GM12864 (cell line): ENCODE results near the gene RSPH6A.
A peak's percentile ranks its signal among the peaks of the same experiment; 100 is the strongest.
"Not testable (repeated sequence)": the region's sequence is repeated elsewhere in the genome, so short reads cannot be mapped to it uniquely, and the experiment has no call there.

Experiments used
- DNase-seq: peaks from one replicate; pipeline ENCODE4 v3.0.0-alpha.2; 2011; ENCODE audit warnings: low read depth
- H3K4me3 ChIP-seq: 2 replicates; pipeline ENCODE4 v1.5.1; 2011; ENCODE audit warnings: mild to moderate bottlenecking, low read depth, low read length, control low read depth
- TF ChIP-seq, protein P1 (sequence below): IDR thresholded peaks from 2 replicates; pipeline ENCODE4 v1.5.1; 2011; ENCODE audit warnings: low read depth, mild to moderate bottlenecking, moderate library complexity, low read length, control low read depth, inconsistent platforms; ENCODE audit errors: missing control alignments

RSPH6A gene

DNA sequence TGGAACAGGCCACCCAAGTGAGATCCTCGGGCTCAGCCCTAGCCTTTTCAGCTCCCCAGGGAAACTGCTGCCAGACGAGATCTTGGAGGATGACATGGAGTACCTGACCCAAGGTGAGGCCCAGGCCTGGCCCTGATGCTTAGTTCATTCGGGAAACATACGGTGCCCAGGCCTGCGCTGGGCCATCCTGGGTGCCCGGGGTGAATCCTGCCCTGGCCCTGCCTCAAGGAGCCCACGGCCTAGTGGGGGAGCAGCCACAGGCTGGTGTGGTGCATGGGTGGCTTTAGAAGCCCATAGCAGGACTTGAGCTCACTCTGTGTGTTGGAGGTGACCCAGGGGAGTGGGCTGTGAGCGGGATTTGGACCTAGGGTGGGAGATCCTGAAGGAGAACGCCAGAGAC, 56.2 kb downstream of the RSPH6A start:
- TF ChIP-seq, protein P1, sequence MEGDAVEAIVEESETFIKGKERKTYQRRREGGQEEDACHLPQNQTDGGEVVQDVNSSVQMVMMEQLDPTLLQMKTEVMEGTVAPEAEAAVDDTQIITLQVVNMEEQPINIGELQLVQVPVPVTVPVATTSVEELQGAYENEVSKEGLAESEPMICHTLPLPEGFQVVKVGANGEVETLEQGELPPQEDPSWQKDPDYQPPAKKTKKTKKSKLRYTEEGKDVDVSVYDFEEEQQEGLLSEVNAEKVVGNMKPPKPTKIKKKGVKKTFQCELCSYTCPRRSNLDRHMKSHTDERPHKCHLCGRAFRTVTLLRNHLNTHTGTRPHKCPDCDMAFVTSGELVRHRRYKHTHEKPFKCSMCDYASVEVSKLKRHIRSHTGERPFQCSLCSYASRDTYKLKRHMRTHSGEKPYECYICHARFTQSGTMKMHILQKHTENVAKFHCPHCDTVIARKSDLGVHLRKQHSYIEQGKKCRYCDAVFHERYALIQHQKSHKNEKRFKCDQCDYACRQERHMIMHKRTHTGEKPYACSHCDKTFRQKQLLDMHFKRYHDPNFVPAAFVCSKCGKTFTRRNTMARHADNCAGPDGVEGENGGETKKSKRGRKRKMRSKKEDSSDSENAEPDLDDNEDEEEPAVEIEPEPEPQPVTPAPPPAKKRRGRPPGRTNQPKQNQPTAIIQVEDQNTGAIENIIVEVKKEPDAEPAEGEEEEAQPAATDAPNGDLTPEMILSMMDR: no peak
- H3K4me3 ChIP-seq: no peak overlapping the region
- DNase-seq: no peak

DNA sequence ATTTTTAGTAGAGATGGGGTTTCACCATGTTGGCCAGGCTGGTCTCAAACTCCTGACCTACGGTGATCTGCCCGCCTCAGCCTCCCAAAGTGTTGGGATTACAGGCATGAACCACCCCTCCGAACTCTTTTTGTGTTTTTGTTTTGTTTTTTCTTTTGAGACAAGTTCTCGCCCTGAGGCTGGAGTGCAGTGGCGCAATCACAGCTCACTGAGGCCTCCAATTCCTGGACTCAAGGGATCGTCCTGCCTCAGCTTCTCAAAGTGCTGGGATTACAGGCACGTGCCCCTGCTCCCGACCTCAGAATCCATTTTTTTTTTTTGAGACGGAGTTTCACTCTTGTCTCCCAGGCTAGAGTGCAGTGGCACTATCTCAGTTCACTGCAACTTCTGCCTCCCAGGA, 57.4 kb downstream of the RSPH6A start:
- DNase-seq: no peak
- TF ChIP-seq, protein P1: no peak
- H3K4me3 ChIP-seq: no peak overlapping the region

DNA sequence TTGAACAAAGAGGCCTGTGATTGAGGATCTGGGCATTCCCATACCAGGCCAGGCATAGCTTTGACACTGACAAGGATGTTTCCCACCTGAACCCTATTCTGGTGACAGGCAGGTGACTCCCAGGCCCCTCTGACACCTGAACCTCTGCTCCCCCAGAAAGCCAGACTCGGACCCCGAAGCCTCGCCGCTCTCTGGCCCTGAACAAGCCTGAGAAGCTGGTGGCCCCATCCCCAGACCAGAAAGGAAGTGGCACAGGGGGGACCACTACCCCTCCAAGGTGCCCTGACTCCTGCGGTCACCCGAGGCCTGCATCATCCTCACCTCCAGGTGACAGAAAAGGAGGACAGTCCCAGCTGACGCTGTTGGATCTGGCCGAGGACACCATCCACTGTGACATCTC, 60.8 kb downstream of the RSPH6A start:
- H3K4me3 ChIP-seq: no peak overlapping the region
- no peak for DNase-seq

DNA sequence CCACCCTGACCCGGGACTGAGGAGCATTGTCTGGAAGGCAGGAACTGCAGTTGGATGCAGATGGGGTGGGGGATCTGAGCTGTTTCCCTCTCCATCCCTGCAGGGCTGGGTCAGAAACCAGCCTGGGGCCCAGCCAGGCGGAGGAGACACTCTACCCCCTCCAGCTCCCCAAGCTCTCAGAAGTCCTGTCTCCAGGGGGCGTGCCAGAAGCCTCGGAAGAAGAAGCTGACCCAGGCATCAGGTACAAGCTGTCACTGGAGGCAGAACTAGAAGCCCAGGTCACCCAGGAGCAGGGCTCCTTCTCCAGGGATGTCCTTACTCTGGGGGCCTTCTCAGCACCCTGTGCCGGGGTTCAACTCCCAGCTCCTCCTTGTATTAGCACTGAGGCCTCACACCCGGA, 61.6 kb downstream of the RSPH6A start:
- no peak overlapping the region for H3K4me3 ChIP-seq
- TF ChIP-seq, protein P1: peak; percentile 15
- DNase-seq: no peak

More for the DNA sequence above, 60.8 kb downstream of the RSPH6A start:
- TF ChIP-seq, protein P1: no peak

DNA sequence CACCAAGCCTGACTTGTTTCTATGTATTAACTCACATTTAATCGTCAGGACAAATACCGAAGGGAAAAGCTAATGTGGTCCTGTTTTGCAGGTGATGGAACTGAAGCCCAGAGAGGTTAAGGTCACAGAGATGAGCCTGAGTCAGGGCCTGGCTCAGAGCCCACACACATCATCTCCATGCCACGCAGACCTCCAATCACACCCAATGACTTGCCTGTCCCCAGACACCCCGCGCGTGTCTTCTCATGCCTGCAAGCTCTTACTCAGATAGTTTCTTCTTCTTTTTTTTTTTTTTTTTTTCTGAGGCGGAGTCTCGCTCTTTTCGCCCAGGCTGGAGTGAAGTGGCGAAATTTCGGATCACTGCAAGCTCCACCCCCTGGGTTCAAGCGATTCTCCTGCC, 62.5 kb downstream of the RSPH6A start:
- no peak overlapping the region for H3K4me3 ChIP-seq
- DNase-seq: no peak
- TF ChIP-seq, protein P1: no peak

DNA sequence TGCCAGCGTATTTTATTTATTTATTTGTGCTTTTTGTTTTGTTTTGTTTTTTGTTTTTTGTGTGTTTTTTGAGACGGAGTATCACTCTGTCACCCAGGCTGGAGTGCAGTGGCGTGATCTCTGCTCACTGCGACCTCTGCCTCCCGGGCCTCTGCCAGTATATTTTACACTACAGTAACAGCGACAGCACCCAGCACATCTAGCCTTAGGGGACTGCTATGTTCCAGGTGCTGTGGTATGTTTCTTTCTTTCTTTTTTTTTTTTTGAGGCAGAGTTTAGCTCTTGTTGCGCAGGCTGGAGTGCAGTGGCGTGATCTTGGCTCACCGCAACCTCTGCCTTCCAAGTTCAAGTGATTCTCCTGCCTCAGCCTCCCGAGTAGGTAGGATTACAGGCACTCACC, 63.6 kb downstream of the RSPH6A start:
- not testable (repeated sequence) for DNase-seq, H3K4me3 ChIP-seq

DNA sequence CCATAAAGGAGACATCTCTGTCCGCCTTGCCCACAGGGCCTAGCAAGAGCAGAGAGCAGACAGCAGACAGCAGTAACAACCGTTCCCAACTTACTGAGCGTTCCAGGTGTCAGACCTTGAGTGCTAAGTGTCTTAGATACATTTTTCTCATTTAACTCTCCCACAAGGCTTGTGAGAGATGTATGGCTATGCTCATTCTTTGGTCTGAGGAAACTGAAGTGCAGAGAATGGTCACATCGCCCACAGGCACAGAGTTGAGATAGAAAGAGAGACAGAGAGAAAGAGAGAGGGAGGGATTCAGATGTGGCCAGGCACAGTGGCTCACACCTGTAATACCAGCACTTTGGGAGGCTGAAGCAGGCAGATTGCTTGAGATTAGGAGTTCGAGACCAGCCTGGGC, 67.6 kb downstream of the RSPH6A start:
- no peak overlapping the region for H3K4me3 ChIP-seq
- no peak for DNase-seq
- TF ChIP-seq, protein P1: no peak

DNA sequence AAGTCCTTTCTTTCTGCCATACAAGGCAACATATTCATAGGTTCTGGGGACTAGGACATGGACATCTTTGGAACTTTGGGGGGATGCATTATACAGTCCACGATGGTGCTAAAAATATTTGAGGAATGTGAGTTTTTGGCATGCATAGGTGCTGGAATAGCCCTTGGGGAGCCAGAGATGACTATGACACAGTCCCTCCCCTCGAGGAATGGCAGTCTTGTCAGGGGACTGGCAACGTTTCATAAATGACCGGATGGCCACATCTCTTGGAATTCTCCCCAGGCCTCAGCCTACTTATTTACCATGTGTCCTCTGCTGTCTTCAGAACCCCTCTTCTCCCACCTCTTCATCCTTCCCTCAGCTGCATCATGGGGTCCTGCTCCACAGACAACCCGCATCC, 68.2 kb downstream of the RSPH6A start:
- H3K4me3 ChIP-seq: no peak overlapping the region
- TF ChIP-seq, protein P1: no peak
- no peak for DNase-seq
